Measurements from ENCODE around the gene S100A7A.

The S100A7A gene

DNA sequence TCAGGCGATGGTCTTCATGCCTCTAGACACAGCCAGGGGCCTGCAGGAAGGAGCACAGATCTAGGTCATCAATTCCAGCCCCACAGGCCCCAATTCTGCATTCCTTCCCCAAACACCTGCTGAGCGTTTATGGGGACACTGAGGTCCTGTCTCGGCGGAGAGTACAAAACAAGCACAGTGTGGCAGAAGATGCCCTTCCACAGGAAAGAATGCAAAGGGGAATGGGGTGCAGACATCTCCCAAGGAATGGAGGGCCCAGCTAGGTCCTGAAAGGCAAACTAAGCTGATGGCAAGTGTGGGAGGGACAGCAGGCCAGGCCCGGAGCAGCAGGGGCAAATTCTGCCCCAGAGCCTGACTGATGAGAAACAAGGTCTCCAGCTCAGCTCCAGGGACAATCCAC, 21.9 kb upstream of the S100A7A start:
- Histone ChIP-seq H3K9me3 (ENCODE audit: control insufficient read depth in 1 of 2, low read length in 2 of 2) (no peaks in the 10 kb centered on the region), H3K27me3 (ENCODE audit: control insufficient read depth in 1 of 2, insufficient read depth in 2 of 2, low read length in 2 of 2) (peaks cover 0 to 3% of the 10 kb centered on the region in 2 donors), H3K4me1 (ENCODE audit: control insufficient read depth in 1 of 2, insufficient read depth in 2 of 2, low read length in 2 of 2) (no peaks in the 10 kb centered on the region), H3K4me3 (ENCODE audit: low read depth in 1 of 2, low read length in 2 of 2) (no peak overlapping the region), H3K9ac (ENCODE audit: low read depth in 1 of 2, low read length in 2 of 2) (no peak overlapping the region), H3K36me3 (ENCODE audit: control insufficient read depth in 1 of 2, insufficient read depth in 2 of 2, low read length in 2 of 2) (no peaks in the 10 kb centered on the region), H3K27ac (ENCODE audit: low read depth, low read length) (no peak overlapping the region)

DNA sequence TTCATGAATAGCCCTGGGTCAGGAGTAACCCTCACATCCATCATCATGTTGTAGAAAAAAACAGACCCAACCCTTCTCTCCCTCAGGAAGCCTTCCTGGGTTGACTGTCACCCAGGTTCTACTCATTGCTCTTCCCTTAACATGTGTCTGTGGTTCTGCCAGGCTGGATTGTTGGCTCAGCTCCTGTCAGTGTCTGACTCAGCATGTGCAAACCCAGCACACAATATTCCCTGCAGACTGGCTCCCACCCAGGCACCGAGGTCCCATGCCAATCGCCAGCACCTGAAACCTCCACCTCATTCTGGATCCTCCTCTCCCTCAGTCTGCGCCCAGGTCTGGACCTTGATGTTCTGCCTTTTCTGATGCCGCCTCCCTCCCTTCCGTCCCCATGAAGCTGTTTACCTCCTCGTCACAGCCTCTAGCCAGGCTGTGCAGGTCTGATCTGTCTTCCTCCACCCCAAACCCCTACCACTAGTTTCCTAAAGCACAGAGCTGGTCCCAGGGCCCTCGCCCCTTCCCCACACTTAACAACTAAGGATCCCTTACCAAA, 21.1 kb upstream of the S100A7A start:
- Histone ChIP-seq H3K27me3 (ENCODE audit: control insufficient read depth in 1 of 2, insufficient read depth in 2 of 2, low read length in 2 of 2) (peaks cover 0 to 3% of the 10 kb centered on the region in 2 donors), H3K36me3 (ENCODE audit: control insufficient read depth in 1 of 2, insufficient read depth in 2 of 2, low read length in 2 of 2) (no peaks in the 10 kb centered on the region), H3K4me3 (ENCODE audit: low read depth in 1 of 2, low read length in 2 of 2) (no peak overlapping the region), H3K27ac (ENCODE audit: low read depth, low read length) (no peak overlapping the region), H3K4me1 (ENCODE audit: control insufficient read depth in 1 of 2, insufficient read depth in 2 of 2, low read length in 2 of 2) (no peaks in the 10 kb centered on the region), H3K9me3 (ENCODE audit: control insufficient read depth in 1 of 2, low read length in 2 of 2) (no peaks in the 10 kb centered on the region), H3K9ac (ENCODE audit: low read depth in 1 of 2, low read length in 2 of 2) (no peak overlapping the region)

GRCh38 chr1:153395776-153396175, 20.5 kb upstream of the S100A7A start:
- Histone ChIP-seq H3K9ac (ENCODE audit: low read depth in 1 of 2, low read length in 2 of 2) (no peak overlapping the region), H3K4me3 (ENCODE audit: low read depth in 1 of 2, low read length in 2 of 2) (no peak overlapping the region), H3K36me3 (ENCODE audit: control insufficient read depth in 1 of 2, insufficient read depth in 2 of 2, low read length in 2 of 2) (no peaks in the 10 kb centered on the region), H3K4me1 (ENCODE audit: control insufficient read depth in 1 of 2, insufficient read depth in 2 of 2, low read length in 2 of 2) (no peaks in the 10 kb centered on the region), H3K27me3 (ENCODE audit: control insufficient read depth in 1 of 2, insufficient read depth in 2 of 2, low read length in 2 of 2) (peaks cover 0 to 3% of the 10 kb centered on the region in 2 donors), H3K27ac (ENCODE audit: low read depth, low read length) (no peak overlapping the region), H3K9me3 (ENCODE audit: control insufficient read depth in 1 of 2, low read length in 2 of 2) (no peaks in the 10 kb centered on the region)

DNA sequence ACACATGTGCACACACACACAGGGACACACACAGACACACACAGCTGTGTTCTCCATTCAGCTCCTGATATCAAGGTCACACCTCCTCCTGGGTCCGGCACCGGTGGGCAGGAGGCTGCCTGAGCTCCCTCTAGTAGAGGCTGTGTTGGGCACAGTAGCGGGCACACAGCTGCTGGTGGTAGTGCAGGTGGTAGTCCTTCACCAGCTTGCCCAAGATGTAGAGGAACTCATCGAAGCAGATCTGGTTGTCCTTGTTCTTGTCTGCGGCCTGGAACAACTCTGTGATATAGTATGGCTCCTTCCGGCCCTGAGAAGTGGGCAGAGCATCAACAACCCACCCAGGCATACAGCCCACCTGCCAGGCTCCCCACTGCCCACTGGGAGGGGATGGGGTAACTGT, 19.9 kb upstream of the S100A7A start:
- Histone ChIP-seq H3K4me1 (ENCODE audit: control insufficient read depth in 1 of 2, insufficient read depth in 2 of 2, low read length in 2 of 2) (no peaks in the 10 kb centered on the region), H3K27ac (ENCODE audit: low read depth, low read length) (no peak overlapping the region), H3K9ac (ENCODE audit: low read depth in 1 of 2, low read length in 2 of 2) (no peak overlapping the region), H3K4me3 (ENCODE audit: low read depth in 1 of 2, low read length in 2 of 2) (no peak overlapping the region), H3K27me3 (ENCODE audit: control insufficient read depth in 1 of 2, insufficient read depth in 2 of 2, low read length in 2 of 2) (peaks cover 0 to 3% of the 10 kb centered on the region in 2 donors), H3K9me3 (ENCODE audit: control insufficient read depth in 1 of 2, low read length in 2 of 2) (no peaks in the 10 kb centered on the region), H3K36me3 (ENCODE audit: control insufficient read depth in 1 of 2, insufficient read depth in 2 of 2, low read length in 2 of 2) (no peaks in the 10 kb centered on the region)

GRCh38 chr1:153397051-153397923, 19.0 kb upstream of the S100A7A start:
- peaks cover 0 to 3% of the 10 kb centered on the region in 2 donors for H3K27me3 ChIP-seq (ENCODE audit: control insufficient read depth in 1 of 2, insufficient read depth in 2 of 2, low read length in 2 of 2)
- H3K36me3 ChIP-seq (ENCODE audit: control insufficient read depth in 1 of 2, insufficient read depth in 2 of 2, low read length in 2 of 2) = no peaks in the 10 kb centered on the region
- no peaks in the 10 kb centered on the region for H3K9me3 ChIP-seq (ENCODE audit: control insufficient read depth in 1 of 2, low read length in 2 of 2)
- H3K4me3 ChIP-seq (ENCODE audit: low read depth in 1 of 2, low read length in 2 of 2) = no peak overlapping the region
- no peak overlapping the region for H3K27ac ChIP-seq (ENCODE audit: low read depth, low read length)
- H3K4me1 ChIP-seq (ENCODE audit: control insufficient read depth in 1 of 2, insufficient read depth in 2 of 2, low read length in 2 of 2) = no peaks in the 10 kb centered on the region
- H3K9ac ChIP-seq (ENCODE audit: low read depth in 1 of 2, low read length in 2 of 2) = no peak overlapping the region

- H3K4me1 ChIP-seq (ENCODE audit: control insufficient read depth in 1 of 2, insufficient read depth in 2 of 2, low read length in 2 of 2) = no peaks in the 10 kb centered on the region
- peaks cover 0 to 3% of the 10 kb centered on the region in 2 donors for H3K27me3 ChIP-seq (ENCODE audit: control insufficient read depth in 1 of 2, insufficient read depth in 2 of 2, low read length in 2 of 2)
- no peaks in the 10 kb centered on the region for H3K9me3 ChIP-seq (ENCODE audit: control insufficient read depth in 1 of 2, low read length in 2 of 2)
- H3K9ac ChIP-seq (ENCODE audit: low read depth in 1 of 2, low read length in 2 of 2) = no peak overlapping the region
- no peak overlapping the region for H3K27ac ChIP-seq (ENCODE audit: low read depth, low read length)
- H3K4me3 ChIP-seq (ENCODE audit: low read depth in 1 of 2, low read length in 2 of 2) = no peak overlapping the region
- no peaks in the 10 kb centered on the region for H3K36me3 ChIP-seq (ENCODE audit: control insufficient read depth in 1 of 2, insufficient read depth in 2 of 2, low read length in 2 of 2)
Measured at GRCh38 chr1:153397924-153398651, 18.2 kb upstream of the S100A7A start.

DNA sequence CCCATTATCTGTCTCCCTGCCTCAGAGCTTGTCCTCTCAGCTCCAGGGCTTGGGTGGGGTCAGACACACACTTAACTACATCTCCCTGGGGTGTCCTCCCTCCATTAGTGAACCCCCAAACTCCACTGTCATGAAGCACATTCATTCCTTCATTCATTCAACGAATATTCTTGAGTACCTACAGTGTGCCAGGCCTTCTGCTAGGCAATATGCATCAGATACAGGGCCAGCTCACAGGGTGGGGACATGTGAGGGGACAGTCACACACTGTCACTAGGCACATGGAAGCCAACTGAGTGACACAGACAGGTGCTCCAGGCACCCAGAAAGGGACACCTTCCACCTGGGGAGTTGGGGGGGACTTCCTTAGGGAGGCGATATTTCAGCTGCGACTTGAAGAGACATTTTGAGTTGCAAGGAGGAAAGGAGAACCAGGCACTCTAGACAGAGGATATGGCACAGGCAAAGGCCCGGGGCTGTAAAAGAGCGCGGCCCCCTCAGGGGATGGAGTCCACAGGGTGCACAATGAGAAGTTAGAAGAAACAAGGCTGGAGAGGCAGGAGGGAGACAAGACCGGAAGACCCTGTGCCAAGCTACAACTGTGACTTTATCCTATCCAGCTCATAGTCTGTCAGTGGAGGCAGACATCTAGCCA, 16.8 kb upstream of the S100A7A start:
- Histone ChIP-seq H3K27ac (ENCODE audit: low read depth, low read length) (no peak overlapping the region), H3K9me3 (ENCODE audit: control insufficient read depth in 1 of 2, low read length in 2 of 2) (no peaks in the 10 kb centered on the region), H3K36me3 (ENCODE audit: control insufficient read depth in 1 of 2, insufficient read depth in 2 of 2, low read length in 2 of 2) (no peaks in the 10 kb centered on the region), H3K4me3 (ENCODE audit: low read depth in 1 of 2, low read length in 2 of 2) (no peak overlapping the region), H3K27me3 (ENCODE audit: control insufficient read depth in 1 of 2, insufficient read depth in 2 of 2, low read length in 2 of 2) (no peaks in the 10 kb centered on the region), H3K9ac (ENCODE audit: low read depth in 1 of 2, low read length in 2 of 2) (no peak overlapping the region), H3K4me1 (ENCODE audit: control insufficient read depth in 1 of 2, insufficient read depth in 2 of 2, low read length in 2 of 2) (no peaks in the 10 kb centered on the region)

- Histone ChIP-seq H3K36me3 (ENCODE audit: control insufficient read depth in 1 of 2, insufficient read depth in 2 of 2, low read length in 2 of 2) (no peaks in the 10 kb centered on the region), H3K27me3 (ENCODE audit: control insufficient read depth in 1 of 2, insufficient read depth in 2 of 2, low read length in 2 of 2) (no peaks in the 10 kb centered on the region), H3K4me1 (ENCODE audit: control insufficient read depth in 1 of 2, insufficient read depth in 2 of 2, low read length in 2 of 2) (no peaks in the 10 kb centered on the region), H3K9me3 (ENCODE audit: control insufficient read depth in 1 of 2, low read length in 2 of 2) (no peaks in the 10 kb centered on the region), H3K4me3 (ENCODE audit: low read depth in 1 of 2, low read length in 2 of 2) (no peak overlapping the region), H3K9ac (ENCODE audit: low read depth in 1 of 2, low read length in 2 of 2) (no peak overlapping the region), H3K27ac (ENCODE audit: low read depth, low read length) (no peak overlapping the region)
Measured at GRCh38 chr1:153400244-153400643, 16.1 kb upstream of the S100A7A start.

DNA sequence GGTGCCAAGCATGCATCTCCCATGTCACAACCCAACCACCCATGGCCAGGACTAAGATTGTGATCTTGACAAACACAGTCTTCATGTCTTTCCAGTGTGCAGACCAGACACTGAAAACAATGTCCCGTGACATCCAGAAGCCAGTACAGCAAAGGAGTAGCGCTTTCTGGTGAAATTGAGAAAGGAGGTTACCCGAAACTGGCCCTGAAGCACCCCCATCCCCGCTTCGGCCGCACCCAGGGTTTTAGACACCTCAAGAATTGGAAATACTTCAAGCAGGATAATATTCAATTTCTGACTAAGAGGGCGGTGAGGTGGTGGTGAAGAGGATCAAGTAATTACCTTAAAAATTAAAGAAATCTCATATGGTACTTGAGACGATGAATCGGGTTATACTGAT, 14.9 kb upstream of the S100A7A start:
- Histone ChIP-seq H3K27ac (ENCODE audit: low read depth, low read length) (no peak overlapping the region), H3K9ac (ENCODE audit: low read depth in 1 of 2, low read length in 2 of 2) (no peak overlapping the region), H3K4me3 (ENCODE audit: low read depth in 1 of 2, low read length in 2 of 2) (no peak overlapping the region), H3K27me3 (ENCODE audit: control insufficient read depth in 1 of 2, insufficient read depth in 2 of 2, low read length in 2 of 2) (peaks cover 0 to 3% of the 10 kb centered on the region in 2 donors), H3K4me1 (ENCODE audit: control insufficient read depth in 1 of 2, insufficient read depth in 2 of 2, low read length in 2 of 2) (no peaks in the 10 kb centered on the region), H3K36me3 (ENCODE audit: control insufficient read depth in 1 of 2, insufficient read depth in 2 of 2, low read length in 2 of 2) (no peaks in the 10 kb centered on the region), H3K9me3 (ENCODE audit: control insufficient read depth in 1 of 2, low read length in 2 of 2) (no peaks in the 10 kb centered on the region)

DNA sequence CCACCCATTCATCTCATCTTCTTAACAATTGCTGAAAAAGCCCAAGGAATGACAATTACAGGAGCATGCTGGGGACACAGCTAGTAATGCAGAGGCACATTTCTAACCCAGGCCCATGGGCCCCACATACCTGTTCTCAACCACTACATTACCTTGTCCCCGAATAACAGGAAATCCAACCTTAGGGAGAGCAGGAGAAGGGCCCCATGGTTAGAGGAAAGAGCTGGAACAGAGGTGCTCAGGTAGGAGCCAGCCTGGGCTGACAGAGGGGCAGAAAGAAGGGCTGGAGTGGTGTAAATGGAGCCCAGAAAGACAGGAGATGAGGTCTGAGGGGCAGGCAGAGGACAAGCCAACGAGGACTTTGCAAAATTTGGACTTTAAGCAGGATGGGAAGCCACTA, 14.1 kb upstream of the S100A7A start:
- Histone ChIP-seq H3K36me3 (ENCODE audit: control insufficient read depth in 1 of 2, insufficient read depth in 2 of 2, low read length in 2 of 2) (no peaks in the 10 kb centered on the region), H3K4me3 (ENCODE audit: low read depth in 1 of 2, low read length in 2 of 2) (no peak overlapping the region), H3K9me3 (ENCODE audit: control insufficient read depth in 1 of 2, low read length in 2 of 2) (no peaks in the 10 kb centered on the region), H3K27ac (ENCODE audit: low read depth, low read length) (no peak overlapping the region), H3K27me3 (ENCODE audit: control insufficient read depth in 1 of 2, insufficient read depth in 2 of 2, low read length in 2 of 2) (peaks cover 0 to 3% of the 10 kb centered on the region in 2 donors), H3K9ac (ENCODE audit: low read depth in 1 of 2, low read length in 2 of 2) (no peak overlapping the region), H3K4me1 (ENCODE audit: control insufficient read depth in 1 of 2, insufficient read depth in 2 of 2, low read length in 2 of 2) (no peaks in the 10 kb centered on the region)
